IMR-90 (cell line): ENCODE results near the gene TRAPPC5. TPM values are rescaled to one million over a fixed set of nuclear protein-coding genes. Genes with fewer than 3 reads are reported as not detected.

Source experiments
- ATAC-seq: fragments of 200-7000 bp; cut with Tn5 transposase; 2 replicates; pipeline ENCODE4 v1.9.1; 2020; ENCODE audit warnings: low read depth, mild to moderate bottlenecking, moderate library complexity
- BruUV-seq: library from RNA; stranded (reverse); fragments of 400-500 nt; replicated peaks from 2 replicates; lab custom pipeline; 2021; lab: Mats Ljungman, UMichigan
- CTCF ChIA-PET: fragments of 300-600 bp; formaldehyde crosslinking; extraction: SDS; loops from one replicate; lab custom pipeline; 2021; ENCODE audit warnings: antibody characterized with exemption; lab: Yijun Ruan, JAX
- POLR2A ChIA-PET: fragments of 300-600 bp; sonication (Branson Sonifier 250); formaldehyde crosslinking; loops from one replicate; lab custom pipeline; 2022; ENCODE audit warnings: antibody characterized with exemption; ENCODE audit not compliant: unreplicated experiment; lab: Charles Lee
- DNase-seq: peaks from one replicate; pipeline ENCODE4 v3.0.0; 2013
- H2AFZ ChIP-seq: replicated peaks from 2 replicates; pipeline ENCODE3; 2013; ENCODE audit warnings: low read length, mild to moderate bottlenecking; ENCODE audit not compliant: poor library complexity
- H2AK5ac ChIP-seq: 2 replicates; pipeline ENCODE4 v1.6.1; 2013; ENCODE audit warnings: low read depth, low read length, inconsistent platforms
- H2AK9ac ChIP-seq: replicated peaks from 2 replicates; pipeline ENCODE3; 2013; ENCODE audit warnings: mild to moderate bottlenecking, low read depth, low read length, moderate library complexity; ENCODE audit not compliant: poor library complexity
- H2BK120ac ChIP-seq: 2 replicates; pipeline ENCODE4 v1.6.1; 2013; ENCODE audit warnings: low read depth, low read length, inconsistent platforms
- H2BK15ac ChIP-seq: 3 replicates; pipeline ENCODE4 v1.6.1; 2013; ENCODE audit warnings: low read depth, low read length, inconsistent platforms
- H2BK20ac ChIP-seq: 2 replicates; pipeline ENCODE4 v1.6.1; 2013; ENCODE audit warnings: low read depth, mild to moderate bottlenecking, inconsistent platforms, low read length, moderate library complexity
- H2BK5ac ChIP-seq: 2 replicates; pipeline ENCODE4 v1.6.1; 2013; ENCODE audit warnings: mild to moderate bottlenecking, low read depth, low read length, inconsistent platforms; ENCODE audit not compliant: poor library complexity, severe bottlenecking
- H3K14ac ChIP-seq: replicated peaks from 2 replicates; pipeline ENCODE4 v1.6.1; 2013; ENCODE audit warnings: low read depth, low read length, inconsistent platforms
- H3K18ac ChIP-seq: 2 replicates; pipeline ENCODE4 v1.6.1; 2013; ENCODE audit warnings: low read depth, low read length, control low read depth
- H3K23ac ChIP-seq: 2 replicates; pipeline ENCODE4 v1.6.1; 2013; ENCODE audit warnings: low read depth, low read length, inconsistent platforms
- H3K27ac ChIP-seq: 2 replicates; pipeline ENCODE4 v1.5.1; 2013; ENCODE audit warnings: mild to moderate bottlenecking, control low read depth, low read length; ENCODE audit not compliant: insufficient read depth
- H3K27me3 ChIP-seq: 2 replicates; pipeline ENCODE4 v1.6.1; 2013; ENCODE audit warnings: low read length; ENCODE audit not compliant: control insufficient read depth, insufficient read depth
- H3K36me3 ChIP-seq: 2 replicates; pipeline ENCODE4 v1.6.1; 2013; ENCODE audit warnings: low read length, mixed read lengths; ENCODE audit not compliant: control insufficient read depth, insufficient read depth
- H3K4ac ChIP-seq: 2 replicates; pipeline ENCODE4 v1.6.1; 2013; ENCODE audit warnings: low read depth, low read length, inconsistent platforms
- H3K4me1 ChIP-seq: 2 replicates; pipeline ENCODE4 v1.6.1; 2013; ENCODE audit warnings: low read length, mixed read lengths; ENCODE audit not compliant: control insufficient read depth, insufficient read depth
- H3K4me2 ChIP-seq: 2 replicates; pipeline ENCODE4 v1.6.1; 2013; ENCODE audit warnings: low read depth, mild to moderate bottlenecking, control low read depth, low read length, moderate library complexity
- H3K4me3 ChIP-seq: 2 replicates; pipeline ENCODE4 v1.5.1; 2013; ENCODE audit warnings: low read depth, mild to moderate bottlenecking, control low read depth, low read length, moderate library complexity; ENCODE audit not compliant: insufficient read depth
- H3K56ac ChIP-seq: 2 replicates; pipeline ENCODE4 v1.6.1; 2013; ENCODE audit warnings: low read length, inconsistent platforms; ENCODE audit not compliant: insufficient read depth; ENCODE audit errors: extremely low read depth
- H3K79me1 ChIP-seq, 2 experiments: 2 replicates each; pipeline ENCODE4 v1.6.1; 2013; ENCODE audit warnings: low read length in 2 of 2, inconsistent platforms in 1 of 2, low read depth in 1 of 2
- H3K9ac ChIP-seq: 2 replicates; pipeline ENCODE4 v1.6.1; 2013; ENCODE audit warnings: low read depth, low read length, control low read depth
- H3K9me1 ChIP-seq: 2 replicates; pipeline ENCODE4 v1.6.1; 2013; ENCODE audit warnings: low read length, inconsistent platforms; ENCODE audit not compliant: insufficient read depth
- H3K9me3 ChIP-seq: 2 replicates; pipeline ENCODE4 v1.6.1; 2013; ENCODE audit warnings: low read length; ENCODE audit not compliant: control insufficient read depth, insufficient read depth
- H4K20me1 ChIP-seq: 2 replicates; pipeline ENCODE4 v1.6.1; 2013; ENCODE audit warnings: low read length, inconsistent platforms; ENCODE audit not compliant: insufficient read depth
- H4K5ac ChIP-seq: 2 replicates; pipeline ENCODE4 v1.6.1; 2013; ENCODE audit warnings: mild to moderate bottlenecking, low read depth, low read length, control low read depth
- H4K8ac ChIP-seq, 2 experiments: 2 replicates each; pipeline ENCODE4 v1.6.1; 2013; ENCODE audit warnings: low read depth in 2 of 2, low read length in 2 of 2, control low read depth in 1 of 2, inconsistent platforms in 1 of 2
- H4K91ac ChIP-seq: 2 replicates; pipeline ENCODE4 v1.6.1; 2013; ENCODE audit warnings: low read depth, low read length, inconsistent platforms; ENCODE audit not compliant: insufficient read depth
- BHLHE40 ChIP-seq: fragments of 150-350 bp; IDR thresholded peaks from 2 replicates; pipeline ENCODE4 v1.6.1; 2016; ENCODE audit warnings: mild to moderate bottlenecking, low read depth, low read length
- CEBPB ChIP-seq: IDR thresholded peaks from 2 replicates; pipeline ENCODE4 v1.6.1; 2012; ENCODE audit warnings: low read depth, low read length, improper control_type of control experiment
- CHD1 ChIP-seq: IDR thresholded peaks from 2 replicates; pipeline ENCODE4 v1.6.1; 2012; ENCODE audit warnings: low read depth, low read length, improper control_type of control experiment
- CTCF ChIP-seq: conservative IDR thresholded peaks from 2 replicates; pipeline ENCODE4 v1.5.1; 2012; ENCODE audit warnings: mild to moderate bottlenecking, low read depth, low read length, improper control_type of control experiment
- ELK1 ChIP-seq: fragments of 150-350 bp; IDR thresholded peaks from 2 replicates; pipeline ENCODE4 v1.6.1; 2016; ENCODE audit warnings: low read depth, mild to moderate bottlenecking, low read length, moderate library complexity, borderline replicate concordance
- FOS ChIP-seq: fragments of 150-350 bp; IDR thresholded peaks from 2 replicates; pipeline ENCODE4 v1.6.1; 2016; ENCODE audit warnings: low read depth, low read length
- MAFK ChIP-seq: IDR thresholded peaks from 2 replicates; pipeline ENCODE4 v1.6.1; 2012; ENCODE audit warnings: low read depth, low read length, improper control_type of control experiment
- MAZ ChIP-seq: IDR thresholded peaks from 2 replicates; pipeline ENCODE4 v1.6.1; 2012; ENCODE audit warnings: low read depth, mild to moderate bottlenecking, low read length, improper control_type of control experiment, moderate library complexity, borderline replicate concordance
- MXI1 ChIP-seq: IDR thresholded peaks from 2 replicates; pipeline ENCODE4 v1.6.1; 2012; ENCODE audit warnings: low read depth, mild to moderate bottlenecking, low read length, moderate library complexity, borderline replicate concordance
- NFE2L2 ChIP-seq: fragments of 150-350 bp; IDR thresholded peaks from 2 replicates; pipeline ENCODE4 v1.6.1; 2016; ENCODE audit warnings: low read depth, mild to moderate bottlenecking, low read length
- POLR2A ChIP-seq: IDR thresholded peaks from 2 replicates; pipeline ENCODE4 v1.6.1; 2012; ENCODE audit warnings: mild to moderate bottlenecking, low read depth, low read length
- RAD21 ChIP-seq: IDR thresholded peaks from 2 replicates; pipeline ENCODE4 v1.6.1; 2012; ENCODE audit warnings: low read length, improper control_type of control experiment
- RCOR1 ChIP-seq: IDR thresholded peaks from 2 replicates; pipeline ENCODE4 v1.6.1; 2012; ENCODE audit warnings: mild to moderate bottlenecking, low read length, improper control_type of control experiment; ENCODE audit not compliant: insufficient replicate concordance
- RFX5 ChIP-seq: IDR thresholded peaks from 2 replicates; pipeline ENCODE4 v1.8.0; 2012; ENCODE audit warnings: low read depth, mild to moderate bottlenecking, low read length, moderate library complexity
- SMC3 ChIP-seq: fragments of 150-350 bp; IDR thresholded peaks from 2 replicates; pipeline ENCODE4 v1.6.1; 2016; ENCODE audit warnings: low read depth, mild to moderate bottlenecking, antibody characterized with exemption, low read length, moderate library complexity
- USF2 ChIP-seq: fragments of 150-350 bp; IDR thresholded peaks from 2 replicates; pipeline ENCODE4 v1.6.1; 2017; ENCODE audit warnings: mild to moderate bottlenecking, antibody characterized with exemption, low read length, low read depth
- WGBS, 2 experiments: methylation state at CpG; one replicate each; pipeline versions ENCODE4 v1.1.5 to v1.1.7; 2013; ENCODE audit warnings: missing lambda C conversion rate in 2 of 2; ENCODE audit not compliant: insufficient read length in 1 of 2; ENCODE audit errors: extremely low coverage in 2 of 2; 5-methylcytosine and 5-hydroxymethylcytosine counted together
- dilution Hi-C: fragments of 300-500 bp; cut with HindIII; formaldehyde crosslinking; loops from one replicate; pipeline ENCODE4 v1.14.3; 2018; ENCODE audit warnings: low sequenced_read_pairs; ENCODE audit not compliant: unreplicated experiment
- in situ Hi-C: fragments of 300-500 bp; cut with MboI; formaldehyde crosslinking; loops from 3 replicates; pipeline ENCODE4 v1.14.3; 2019; ENCODE audit warnings: low sequenced_read_pairs, inconsistent platforms, mixed read lengths
- intact Hi-C: fragments of 100-400 bp; cut with micrococcal nuclease; formaldehyde crosslinking; loops from 2 replicates; pipeline ENCODE4 v1.10.0; 2022
- polyA plus RNA-seq, 3 experiments: library from polyadenylated mRNA; depleted of rRNA; stranded (reverse); fragments of >200 nt; gene quantifications; 2 replicates each; pipeline ENCODE4 v1.2.3, GENCODE V29; 2012; ENCODE audit warnings: low replicate concordance in 1 of 3
- total RNA-seq: library from RNA; depleted of rRNA; stranded (reverse); fragments of >200 nt; gene quantifications from 2 replicates; pipeline ENCODE4 v1.2.3, GENCODE V29; 2012

Gene TRAPPC5
- total and polyA plus RNA-seq, 2 of the 4 experiments (the other 2 are of a cell fraction), result 54.7 to 109 TPM

GRCh38 chr19:7663706-7664105 lies 16.9 kb upstream of the TRAPPC5 start:
- in situ Hi-C loops, result no loop called here
- H3K27ac ChIP-seq, result no peak overlapping the region
- H2AK9ac ChIP-seq, result no peak overlapping the region
- H3K56ac ChIP-seq, result no peak overlapping the region
- TF ChIP-seq RCOR1 (no peak), ELK1 (no peak), RFX5 (no peak), BHLHE40 (no peak), NFE2L2 (no peak), USF2 (no peak), MXI1 (no peak), MAZ (no peak), POLR2A (no peak), MAFK (no peak), CTCF (no peak), FOS (no peak), CEBPB (no peak), RAD21 (no peak), SMC3 (no peak), CHD1 (no peak)
- no peak overlapping the region for H4K8ac ChIP-seq
- no peaks in the 10 kb centered on the region for H3K9me3 ChIP-seq
- H3K36me3 ChIP-seq, result no peaks in the 10 kb centered on the region
- no CpG with 5 or more reads among the region's 7 CpGs for WGBS, 2 experiments
- H2BK120ac ChIP-seq, result no peak overlapping the region
- H3K4ac ChIP-seq, result no peak overlapping the region
- ChIA-PET CTCF (no interaction called here), POLR2A (no interaction called here)
- H3K4me3 ChIP-seq, result no peak overlapping the region
- H2BK20ac ChIP-seq, result no peak overlapping the region
- no peak overlapping the region for H3K9ac ChIP-seq
- no peak overlapping the region for H3K18ac ChIP-seq
- DNase-seq (no peak), ATAC-seq (no peak)
- dilution Hi-C loops, result no loop called here
- H2AK5ac ChIP-seq, result no peak overlapping the region
- H3K27me3 ChIP-seq, result peaks cover 7% of the 10 kb centered on the region
- no peak overlapping the region for H3K23ac ChIP-seq
- no peaks in the 10 kb centered on the region for H3K4me1 ChIP-seq
- H3K4me2 ChIP-seq, result no peak overlapping the region
- H2BK15ac ChIP-seq, result no peak overlapping the region
- intact Hi-C loops, result no loop called here
- H2AFZ ChIP-seq, result no peak overlapping the region
- H3K9me1 ChIP-seq, result no peaks in the 10 kb centered on the region
- no peak overlapping the region for H4K5ac ChIP-seq
- no peaks in the 10 kb centered on the region for H3K79me1 ChIP-seq
- no peaks in the 10 kb centered on the region for H4K20me1 ChIP-seq
- H3K14ac ChIP-seq, result no peak overlapping the region
- no peak overlapping the region for H4K91ac ChIP-seq
- BruUV-seq, result no TSS peak
- no peak overlapping the region for H2BK5ac ChIP-seq
